CD4-positive, alpha-beta T cell treated with Interleukin-6 for 4 hours (primary cell): ENCODE data around the gene LAMC3.
"Not testable (repeated sequence)": the region's sequence is repeated elsewhere in the genome, so short reads cannot be mapped to it uniquely, and the experiment has no call there.

Experiments
- DNase-seq: peaks from one replicate; pipeline ENCODE4 v3.0.0-alpha.2; 2020; ENCODE audit warnings: mixed read lengths

LAMC3 gene

DNA sequence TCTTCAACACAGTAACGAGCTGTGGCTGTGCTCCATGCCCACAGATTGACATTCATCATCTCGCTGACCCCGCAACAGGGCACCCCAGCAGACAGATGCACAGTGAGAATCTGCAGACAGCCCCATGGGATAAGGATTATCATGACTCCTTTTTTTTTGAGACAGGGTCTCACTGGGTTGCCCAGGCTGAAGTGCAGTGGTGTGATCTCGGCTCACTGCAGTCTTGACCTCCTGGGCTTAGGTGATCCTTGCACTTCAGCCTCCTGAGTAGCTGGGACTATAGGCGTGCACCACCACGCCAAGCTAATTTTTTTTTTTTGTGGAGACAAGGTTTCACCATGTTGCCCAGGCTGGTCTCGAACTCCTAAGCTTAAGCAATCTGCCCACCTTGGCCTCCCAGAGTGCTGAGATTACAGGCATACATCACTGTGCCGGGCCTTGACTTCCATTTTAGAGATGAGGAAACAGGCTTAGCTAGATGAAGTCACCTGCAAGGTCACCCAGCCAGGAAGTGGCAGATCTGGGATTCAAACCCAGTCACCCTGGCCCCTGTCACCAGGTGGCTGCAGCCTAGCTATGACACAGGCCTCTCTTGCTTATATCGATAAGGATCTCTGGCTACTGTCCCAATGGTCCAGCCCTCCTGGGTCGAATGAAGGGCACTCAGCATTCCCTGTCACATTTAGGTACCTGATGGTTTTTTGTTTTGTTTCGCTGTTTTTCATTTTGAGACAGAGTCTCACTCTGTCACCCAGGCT lies 92.4 kb downstream of the LAMC3 start:
- no peak for DNase-seq

DNA sequence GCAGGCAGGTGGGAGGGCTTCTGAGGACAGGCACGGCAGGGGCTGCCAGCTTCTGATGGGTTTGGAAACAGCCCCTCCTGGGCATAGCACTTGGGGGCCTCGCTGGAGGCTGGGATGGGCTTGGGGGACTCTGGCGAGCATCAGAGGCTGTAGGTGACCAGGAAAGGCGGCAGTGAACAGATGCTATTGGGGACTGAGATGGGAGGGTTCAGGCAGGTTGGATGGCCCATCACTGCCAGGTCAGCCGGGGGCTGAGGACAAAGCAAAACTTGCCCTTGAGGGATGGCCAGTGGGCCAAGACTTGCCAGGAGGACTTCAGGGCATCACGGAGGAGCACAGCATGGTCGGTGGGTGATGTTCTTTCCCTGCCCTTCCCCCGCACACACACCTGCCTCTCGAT lies 94.0 kb downstream of the LAMC3 start:
- no peak for DNase-seq

DNA sequence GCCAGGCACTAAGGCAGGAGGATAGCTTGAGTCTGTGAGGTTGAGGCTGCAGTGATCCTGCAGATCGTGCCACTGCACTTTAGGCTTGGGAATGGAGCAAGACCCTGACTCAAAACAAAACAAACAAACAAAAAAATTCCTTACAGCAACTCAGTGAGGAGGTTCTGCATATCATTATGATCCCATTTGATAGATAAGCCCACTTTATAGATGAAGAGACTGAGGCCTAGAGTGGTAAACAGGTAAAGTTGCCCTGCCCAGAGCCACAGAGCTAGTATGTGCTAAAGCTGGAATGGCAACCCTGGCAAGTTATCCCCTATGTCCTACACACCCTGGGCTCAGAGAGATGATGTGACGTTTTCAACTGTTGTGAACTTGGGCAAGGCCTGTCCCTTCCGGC lies 94.6 kb downstream of the LAMC3 start:
- DNase-seq, result no peak

DNA sequence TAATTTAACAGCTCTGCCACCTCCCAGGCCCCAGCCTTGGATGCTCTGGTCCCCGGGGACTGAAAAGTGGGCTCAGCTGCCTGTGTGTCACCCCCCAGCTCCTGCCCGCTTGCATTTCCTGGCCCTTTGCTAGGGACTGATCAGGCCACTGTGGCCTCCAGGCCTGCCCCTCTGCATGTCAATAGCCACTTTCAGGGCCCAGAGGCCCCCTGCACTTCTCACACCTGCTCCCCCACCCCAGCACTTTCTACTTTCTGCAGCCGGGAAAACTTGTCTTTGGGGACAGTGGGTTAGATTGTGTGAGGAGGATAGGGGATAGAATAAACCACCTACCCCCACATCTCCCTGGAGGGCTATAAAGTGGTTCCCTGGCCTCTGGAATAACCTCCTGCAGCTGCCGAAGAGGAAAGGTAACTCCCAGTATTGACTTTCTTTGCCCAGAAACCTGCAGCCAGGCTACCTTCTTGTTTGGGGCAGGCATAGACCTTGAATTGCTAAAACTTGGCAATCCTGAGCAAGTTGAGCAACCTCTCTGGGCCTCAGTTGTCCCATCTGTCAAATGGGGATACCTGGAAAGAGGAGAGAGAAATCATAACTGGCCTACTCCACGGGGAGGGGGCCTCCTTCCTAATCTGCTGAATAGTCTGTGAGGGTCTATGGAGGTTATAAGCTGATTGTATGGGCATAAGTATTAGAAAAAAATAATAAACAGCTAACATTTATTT lies 95.2 kb downstream of the LAMC3 start:
- no peak for DNase-seq

DNA sequence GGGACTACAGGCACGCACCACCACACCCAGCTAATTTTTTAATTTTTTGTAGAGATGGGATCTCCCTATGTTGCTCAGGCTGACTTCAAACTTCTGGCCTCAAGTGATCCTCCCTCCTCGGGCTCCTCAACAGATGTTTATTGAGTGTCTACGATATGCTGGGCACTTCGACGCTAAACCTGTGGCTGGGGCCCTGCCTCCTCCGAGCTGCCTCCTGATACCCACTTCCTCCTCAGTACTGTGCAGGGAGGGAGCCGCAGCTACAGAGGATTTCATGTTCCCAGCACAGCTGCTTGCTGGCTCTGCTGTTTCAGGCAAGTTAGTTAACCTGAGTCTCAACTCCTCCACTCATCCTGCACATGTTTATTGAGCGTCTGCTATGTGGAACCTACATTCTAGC lies 97.0 kb downstream of the LAMC3 start:
- DNase-seq, result no peak

DNA sequence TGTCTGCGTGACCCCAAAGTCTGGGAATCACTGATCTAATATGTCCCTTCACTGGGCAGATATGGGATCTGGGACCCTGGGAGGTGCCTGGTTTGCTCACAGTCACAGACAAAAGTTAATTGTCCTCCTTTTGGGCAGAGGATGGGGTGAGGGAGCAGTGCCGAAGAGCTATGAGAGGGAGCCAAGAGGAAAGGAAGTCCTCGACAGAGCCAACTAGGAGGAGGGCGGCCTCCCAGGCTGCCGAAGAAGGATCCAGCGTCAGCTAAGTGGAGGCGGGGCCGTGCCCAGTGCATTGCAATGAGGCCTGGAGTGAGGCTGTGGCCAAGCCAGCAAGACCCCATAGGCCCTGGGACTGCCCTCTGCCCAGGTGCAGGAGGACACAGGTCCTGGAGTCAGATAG lies 98.8 kb downstream of the LAMC3 start:
- DNase-seq, result no peak

DNA sequence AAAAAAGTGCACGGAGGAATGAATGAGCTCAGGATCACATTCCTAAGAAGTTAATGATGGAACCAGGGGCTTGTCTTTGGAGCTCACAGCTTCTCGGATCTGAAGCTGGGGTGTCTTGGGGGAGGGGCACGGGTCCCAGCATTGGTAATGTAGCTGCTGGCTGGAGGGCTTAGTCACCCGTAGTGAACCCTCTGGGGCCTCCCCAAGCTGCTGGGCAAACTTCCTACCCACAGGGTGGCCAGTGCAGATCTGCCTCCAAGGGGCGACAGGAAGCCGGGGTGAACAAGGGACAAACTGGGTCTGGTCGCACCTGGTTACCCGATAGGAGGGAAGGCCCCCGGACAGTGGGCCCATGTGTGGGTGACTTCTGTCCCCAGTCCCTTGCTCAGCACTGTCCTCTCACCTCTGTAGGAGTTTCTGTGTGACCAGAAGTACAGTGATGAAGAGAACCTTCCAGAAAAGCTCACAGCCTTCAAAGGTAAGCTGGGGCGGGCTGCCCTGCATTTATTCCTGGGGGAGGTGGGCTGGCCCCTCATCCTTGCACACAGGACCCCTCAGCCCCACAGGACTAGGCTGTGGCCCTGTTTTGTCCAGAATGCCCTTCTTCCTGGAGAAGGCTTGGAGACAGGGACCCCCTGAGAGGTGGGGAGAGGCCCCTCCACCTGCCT lies 102.3 kb downstream of the LAMC3 start:
- no peak for DNase-seq

DNA sequence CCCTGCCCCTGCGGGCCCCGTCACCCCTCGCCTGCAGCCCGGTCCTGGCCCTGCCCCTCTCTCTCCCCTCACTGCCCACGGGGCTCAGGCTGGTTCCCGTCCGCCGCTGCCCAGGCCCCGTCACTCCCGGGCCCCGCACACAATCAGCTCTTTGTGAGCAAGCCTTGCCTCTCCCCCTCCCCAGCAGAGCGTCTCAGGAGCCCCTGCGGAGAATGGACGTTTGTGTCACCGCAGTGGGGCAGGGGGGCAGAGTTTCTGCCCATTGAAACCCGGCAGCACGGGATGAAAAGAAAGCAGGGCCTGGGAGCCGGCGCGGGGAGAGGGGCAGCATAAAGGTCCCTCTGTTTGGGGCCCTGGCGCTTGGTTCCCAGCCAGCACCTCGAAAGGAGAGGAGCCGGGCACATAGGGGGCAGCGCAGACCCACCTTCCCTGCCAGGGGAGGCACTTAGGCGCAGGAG lies 102.9 kb downstream of the LAMC3 start:
- DNase-seq, result no peak

DNA sequence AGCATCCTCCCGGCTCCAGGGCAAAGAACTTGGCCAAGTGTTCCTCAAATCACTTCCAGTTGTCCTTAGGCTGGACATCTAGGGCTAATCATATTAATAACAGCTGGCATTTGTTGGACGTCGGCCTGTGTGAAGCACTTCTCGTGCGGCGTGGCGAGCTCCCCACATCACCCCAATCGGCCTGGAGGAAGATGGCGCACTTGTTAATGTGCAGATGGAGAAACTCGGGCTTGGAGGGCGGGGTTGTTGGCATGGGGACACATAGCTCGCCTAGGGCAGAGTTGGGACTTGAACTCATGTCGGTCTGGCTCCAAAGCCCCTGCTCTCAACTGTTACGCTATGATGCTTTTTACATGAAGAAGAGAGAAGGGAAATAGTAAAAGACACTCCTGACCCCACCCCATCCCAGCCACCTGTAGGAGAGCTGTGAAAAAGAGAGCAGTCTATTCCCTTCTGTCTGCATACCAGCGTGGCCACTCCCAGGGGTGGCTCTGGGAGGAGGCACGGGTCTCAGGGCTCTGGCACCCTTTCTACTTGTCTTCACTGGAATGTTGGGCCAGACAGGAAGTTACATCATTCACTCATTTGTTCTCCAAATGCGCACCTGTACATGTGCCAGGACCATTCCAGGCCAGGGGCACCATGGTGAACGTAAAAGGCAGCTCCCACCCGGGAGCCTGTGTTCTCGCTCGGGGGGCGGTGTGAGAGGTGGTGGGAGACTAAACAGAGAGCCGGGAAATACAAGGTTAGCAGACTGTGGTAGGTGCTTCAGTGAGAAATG lies 103.6 kb downstream of the LAMC3 start:
- DNase-seq, result no peak

DNA sequence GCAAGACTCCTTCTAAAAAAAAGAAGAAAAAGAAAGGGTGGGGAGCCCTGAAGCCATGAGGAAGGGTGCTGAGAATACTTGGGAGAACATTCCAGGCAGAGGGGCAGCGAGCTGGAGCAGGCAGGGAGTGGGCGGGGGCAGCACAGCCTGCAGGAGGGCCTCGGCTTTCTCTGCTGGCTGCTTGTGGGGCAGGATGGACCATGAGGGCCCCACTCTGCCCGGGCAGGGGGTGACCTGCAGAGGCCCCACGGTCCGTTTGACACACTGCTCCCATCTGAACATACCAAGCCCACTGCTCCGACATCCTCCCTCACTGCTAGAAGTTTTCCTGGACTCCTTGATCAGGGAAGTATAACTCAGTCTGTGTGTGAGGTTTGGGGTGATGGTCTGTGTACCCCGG lies 104.7 kb downstream of the LAMC3 start:
- DNase-seq, result no peak

DNA sequence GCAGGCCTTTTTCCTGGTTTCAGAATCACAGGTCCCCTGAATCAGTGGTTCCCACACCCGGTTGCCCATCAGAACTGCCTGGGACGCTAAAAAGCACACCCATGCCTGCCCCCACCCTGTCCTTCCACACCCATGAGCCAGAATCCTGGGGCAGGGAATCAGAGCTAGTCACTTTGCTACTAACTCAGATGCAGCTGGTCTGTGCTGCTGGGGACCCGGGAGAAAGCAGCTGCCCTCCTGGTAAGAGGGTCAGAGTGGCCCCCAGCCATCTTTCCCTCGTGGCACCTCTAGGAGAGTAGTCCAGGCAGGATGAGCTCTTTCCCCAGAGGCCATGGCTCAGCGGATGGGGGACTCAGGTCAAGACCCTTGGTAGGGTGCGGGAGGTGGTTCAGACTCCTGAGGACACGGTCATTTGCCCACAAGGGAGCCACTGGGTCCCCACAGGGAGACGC lies 105.1 kb downstream of the LAMC3 start:
- DNase-seq, result no peak

DNA sequence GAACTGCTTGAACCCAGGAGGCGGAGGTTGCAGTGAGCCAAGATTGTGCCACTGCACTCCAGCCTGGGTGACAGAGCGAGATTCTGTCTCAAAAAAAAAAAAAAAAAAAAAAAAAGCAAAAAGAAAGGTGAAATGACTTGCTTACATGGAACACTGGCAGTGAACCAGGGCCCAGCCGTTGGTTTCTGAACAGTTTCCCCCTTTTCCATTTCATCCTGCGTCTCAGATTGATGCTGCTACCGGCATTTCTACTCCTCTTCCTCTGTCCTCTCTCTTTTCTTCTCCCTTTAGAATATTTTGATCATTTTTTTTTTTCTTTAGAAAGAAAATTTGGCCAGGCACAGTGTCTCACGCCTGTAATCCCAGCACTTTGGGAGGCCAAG lies 106.4 kb downstream of the LAMC3 start:
- not testable (repeated sequence) for DNase-seq

DNA sequence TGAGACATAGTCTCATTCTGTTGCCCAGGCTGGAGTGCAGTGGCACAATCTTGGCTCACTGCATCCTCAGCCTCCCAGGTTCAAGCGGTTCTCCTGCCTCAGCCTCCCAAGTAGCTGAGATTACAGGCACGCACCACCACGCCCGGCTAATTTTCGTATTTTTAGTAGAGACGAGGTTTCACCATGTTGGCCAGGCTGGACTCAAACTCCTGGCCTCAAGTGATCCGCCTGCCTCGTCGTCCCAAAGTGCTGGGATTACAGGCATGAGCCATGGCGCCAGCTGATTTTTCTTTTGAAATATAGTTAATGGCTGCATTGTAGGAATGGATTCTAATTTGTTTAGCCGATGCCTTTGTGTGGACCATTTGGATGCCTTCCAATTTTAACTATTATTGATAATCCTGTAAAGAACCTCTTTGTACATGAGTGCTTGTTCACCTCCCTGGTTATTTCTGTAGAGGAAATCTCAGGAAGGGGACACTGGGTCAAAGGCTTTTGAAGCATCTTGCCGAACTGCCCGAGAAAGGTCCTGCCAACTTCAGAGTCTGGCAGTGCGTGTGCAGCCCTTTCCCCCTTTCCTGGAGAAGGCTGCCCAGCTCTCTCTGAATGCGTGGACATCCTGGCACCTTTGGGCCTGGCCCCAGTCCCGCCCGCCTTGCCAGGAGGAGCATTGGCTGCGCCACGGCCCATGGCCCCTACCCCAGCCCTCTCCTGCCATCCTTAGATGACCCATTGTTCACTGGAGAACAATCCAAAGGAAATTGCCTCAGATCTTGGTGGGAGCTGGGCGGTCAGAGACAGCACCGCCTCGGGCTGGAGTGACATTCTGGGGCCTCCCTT lies 107.5 kb downstream of the LAMC3 start:
- DNase-seq, result no peak

DNA sequence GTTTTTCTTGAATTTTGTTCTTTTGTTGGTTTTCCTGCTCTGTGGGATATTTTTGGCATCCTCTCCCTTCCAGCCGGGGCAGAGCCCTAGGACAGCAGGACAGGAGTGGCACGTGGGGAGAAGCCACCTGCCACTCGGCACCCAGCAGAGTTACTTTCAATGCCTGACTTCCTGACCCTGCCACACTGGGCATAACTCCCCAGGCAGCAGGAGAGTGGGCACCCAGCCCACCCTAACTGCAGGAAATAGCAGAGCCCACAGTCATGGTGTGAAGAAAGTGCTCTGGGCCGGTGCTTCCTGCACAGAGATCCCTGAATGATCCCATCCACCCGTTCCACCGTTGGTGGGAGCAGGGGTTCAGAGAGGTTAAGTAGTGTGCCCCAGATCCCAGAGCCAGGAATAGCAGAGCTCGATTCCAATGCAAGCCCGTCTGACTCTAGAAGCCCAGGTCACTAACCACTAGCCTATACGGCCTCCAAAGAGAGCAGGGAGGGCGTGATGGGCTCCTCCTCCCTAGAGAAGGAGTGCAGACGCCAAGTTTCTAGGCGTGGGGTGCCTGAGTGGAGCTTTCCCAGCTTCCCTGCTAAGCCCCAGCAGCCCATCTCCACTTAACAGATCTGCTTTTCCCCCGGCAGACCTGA lies 108.3 kb downstream of the LAMC3 start:
- no peak for DNase-seq

DNA sequence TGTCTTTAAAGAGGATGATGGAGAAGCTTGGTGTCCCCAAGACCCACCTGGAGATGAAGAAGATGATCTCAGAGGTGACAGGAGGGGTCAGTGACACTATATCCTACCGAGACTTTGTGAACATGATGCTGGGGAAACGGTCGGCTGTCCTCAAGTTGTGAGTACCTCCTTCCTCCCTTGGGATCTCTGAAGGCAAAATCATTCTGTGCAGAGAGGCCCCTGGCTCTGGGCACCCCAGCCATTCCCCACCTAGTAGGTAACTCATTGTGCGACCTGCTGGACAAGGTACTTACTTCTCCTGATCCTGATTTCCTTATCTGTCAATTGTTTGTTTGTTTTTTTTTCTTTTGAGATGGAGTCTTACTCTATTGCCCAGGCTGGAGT lies 108.8 kb downstream of the LAMC3 start:
- DNase-seq, result no peak

DNA sequence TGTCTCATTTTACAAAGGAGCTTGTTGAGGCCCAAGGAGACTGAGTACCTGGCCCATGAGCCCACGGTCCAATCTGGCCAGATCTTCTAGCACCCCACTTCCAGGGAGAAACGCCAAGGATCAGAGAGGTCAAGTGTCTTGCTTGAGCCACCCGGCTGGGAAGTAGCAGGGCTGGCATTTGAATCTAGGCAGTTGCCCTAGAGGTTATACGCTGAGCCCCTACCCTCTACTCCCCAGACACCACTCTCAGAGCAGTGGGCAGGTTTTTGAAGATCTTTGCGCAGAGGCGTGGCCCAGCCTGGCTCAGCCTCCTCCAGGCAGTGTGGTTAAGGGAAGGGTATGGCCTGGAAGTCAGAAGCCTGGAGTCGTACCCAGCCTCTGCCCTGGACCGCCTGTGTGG lies 110.6 kb downstream of the LAMC3 start:
- DNase-seq, result no peak

DNA sequence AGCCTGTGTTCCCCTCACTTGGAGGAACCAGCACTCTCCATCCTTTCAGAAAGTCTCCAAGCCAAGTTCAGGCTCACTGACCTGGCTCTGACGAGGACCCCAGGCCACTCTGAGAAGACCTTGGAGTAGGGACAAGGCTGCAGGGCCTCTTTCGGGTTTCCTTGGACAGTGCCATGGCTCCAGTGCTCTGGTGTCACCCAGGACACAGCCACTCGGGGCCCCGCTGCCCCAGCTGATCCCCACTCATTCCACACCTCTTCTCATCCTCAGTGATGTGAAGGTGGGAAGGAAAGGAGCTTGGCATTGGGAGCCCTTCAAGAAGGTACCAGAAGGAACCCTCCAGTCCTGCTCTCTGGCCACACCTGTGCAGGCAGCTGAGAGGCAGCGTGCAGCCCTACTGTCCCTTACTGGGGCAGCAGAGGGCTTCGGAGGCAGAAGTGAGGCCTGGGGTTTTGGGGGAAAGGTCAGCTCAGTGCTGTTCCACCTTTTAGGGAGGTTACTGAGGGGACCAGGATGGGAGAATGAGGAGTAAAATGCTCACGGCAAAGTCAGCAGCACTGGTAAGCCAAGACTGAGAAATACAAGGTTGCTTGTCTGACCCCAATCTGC lies 111.8 kb downstream of the LAMC3 start:
- no peak for DNase-seq

DNA sequence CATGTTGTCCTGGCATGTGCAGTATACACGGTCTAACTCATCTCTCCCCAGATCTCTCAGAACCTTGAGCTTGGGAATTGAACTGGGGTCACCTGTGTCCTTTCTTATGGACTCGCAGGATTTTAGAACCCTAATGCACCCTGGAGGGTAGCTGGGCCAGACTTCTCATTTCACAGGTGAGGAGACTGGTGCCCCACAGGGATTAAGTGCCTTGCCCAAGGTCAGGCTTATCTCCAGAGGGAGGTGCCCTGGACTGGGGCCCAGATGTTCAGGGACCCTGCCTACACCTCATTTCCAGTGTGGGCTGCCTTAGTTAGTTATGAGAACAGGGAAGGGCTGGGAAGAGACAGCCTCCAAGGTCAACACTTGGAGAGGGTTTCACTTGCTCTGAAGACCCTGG lies 112.4 kb downstream of the LAMC3 start:
- no peak for DNase-seq

DNA sequence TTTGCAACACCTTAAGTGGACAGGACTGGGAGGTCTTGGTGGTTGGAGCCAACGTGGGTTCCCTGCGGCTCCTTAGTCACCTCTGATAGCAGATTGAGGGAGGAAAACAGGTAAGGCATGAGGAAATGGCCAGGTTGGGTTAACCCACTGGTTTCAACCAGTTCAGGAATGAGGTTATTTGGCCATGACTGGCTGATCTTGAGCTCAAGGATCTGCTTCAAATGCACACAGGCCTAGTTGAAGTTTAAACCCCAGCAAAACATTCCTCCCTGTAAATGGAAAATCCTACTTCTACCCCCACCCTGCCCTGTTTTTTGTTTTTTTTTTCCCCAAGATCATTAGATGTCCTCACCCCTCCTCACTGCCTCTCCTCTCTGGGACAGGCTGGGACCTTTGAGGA lies 113.2 kb downstream of the LAMC3 start:
- DNase-seq, result no peak

DNA sequence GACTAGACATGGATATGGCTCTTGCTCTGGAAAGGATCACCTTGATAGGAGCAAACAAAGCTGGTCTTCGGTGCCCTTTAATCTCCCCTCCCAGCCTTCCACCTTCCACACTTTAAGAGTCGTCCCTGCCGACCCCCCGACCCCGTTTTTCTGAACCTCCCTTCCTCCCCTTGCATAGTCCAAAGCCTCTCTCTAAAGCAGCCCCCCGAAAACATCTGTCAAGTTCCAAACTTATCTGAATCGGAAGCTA lies 116.0 kb downstream of the LAMC3 start:
- DNase-seq, result peak; percentile 3

DNA sequence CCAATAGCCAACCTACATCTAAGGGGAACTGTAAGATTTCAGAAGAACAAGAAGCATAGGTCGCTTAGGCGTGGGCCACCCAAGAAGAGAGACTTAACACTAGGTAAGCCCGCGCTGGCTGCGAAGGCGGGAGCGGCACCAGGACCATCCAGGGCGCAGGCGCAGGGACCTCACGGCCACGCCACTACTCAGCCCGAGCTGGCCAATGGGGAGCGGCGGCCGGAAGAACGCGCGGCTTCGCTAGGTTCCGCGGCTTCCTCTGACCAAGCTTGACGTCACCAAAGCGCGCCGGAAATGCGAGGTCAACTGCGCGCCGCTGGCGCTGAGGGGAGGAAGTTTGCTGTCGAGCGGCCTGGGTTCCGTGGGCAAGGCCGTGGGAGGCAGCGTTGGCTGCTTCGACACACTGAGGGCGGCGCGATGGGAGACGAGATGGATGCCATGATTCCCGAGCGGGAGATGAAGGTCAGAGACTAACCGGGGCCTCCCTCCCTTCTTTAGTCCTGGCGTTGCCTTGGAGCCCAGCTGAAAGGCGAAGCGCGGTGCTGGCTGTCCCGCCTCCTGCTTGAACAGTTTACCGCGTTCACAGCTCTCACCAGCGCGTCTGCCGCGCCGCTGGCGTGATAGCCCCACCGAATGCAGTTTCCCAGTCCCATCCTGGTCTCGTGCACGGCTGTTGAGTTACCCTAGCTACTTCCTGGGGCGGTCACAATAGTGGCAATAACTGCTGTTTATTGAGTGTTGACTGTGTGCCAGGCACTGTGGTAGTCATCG lies 116.5 kb downstream of the LAMC3 start, which contains the start of gene NUP214:
NUP214 (plus strand) TSS at position 299 of the 771 bp plus-strand sequence; CDS start at position 418, 119 bp downstream.
- peak; percentile 99 for DNase-seq
